Kidney (tissue), 14 donors: ENCODE data around the gene KRT222. TPM values are rescaled to one million over a fixed set of nuclear protein-coding genes. Genes with fewer than 3 reads are reported as not detected.

ENCODE experiments used
- DNase-seq, 5 donors: peaks; one replicate each; pipeline ENCODE4 v3.0.0-alpha.2; 2013 to 2020
- FAIRE-seq: peaks from 2 replicates; lab custom pipeline; 2012; peaks lifted over from hg19 to GRCh38; lab: Jason Lieb, UNC
- H3K27ac ChIP-seq, 2 donors: one replicate each; pipeline ENCODE4 v1.7.0; 2013; ENCODE audit warnings: low read depth in 2 of 2, low read length in 2 of 2, inconsistent platforms in 1 of 2
- H3K27me3 ChIP-seq: one replicate; pipeline ENCODE4 v1.7.1; 2013; ENCODE audit warnings: low read length, inconsistent platforms; ENCODE audit not compliant: control insufficient read depth, insufficient read depth
- H3K36me3 ChIP-seq, 3 donors: one replicate each; pipeline versions ENCODE4 v1.7.0 to v1.7.1; 2013; ENCODE audit warnings: low read length in 3 of 3, control low read depth in 1 of 3, inconsistent platforms in 1 of 3; ENCODE audit not compliant: insufficient read depth in 3 of 3, control insufficient read depth in 2 of 3
- H3K4me1 ChIP-seq, 3 donors: one replicate each; pipeline versions ENCODE4 v1.7.0 to v1.7.1; 2013; ENCODE audit warnings: low read length in 3 of 3, inconsistent platforms in 1 of 3, low read depth in 1 of 3; ENCODE audit not compliant: control insufficient read depth in 2 of 3, insufficient read depth in 2 of 3
- H3K4me3 ChIP-seq, 3 donors: one replicate each; pipeline versions ENCODE4 v1.7.0 to v1.8.1; 2013; ENCODE audit warnings: low read length in 3 of 3, control low read depth in 1 of 3, inconsistent platforms in 1 of 3
- H3K9ac ChIP-seq, 3 donors: one replicate each; pipeline versions ENCODE4 v1.7.0 to v1.7.1; 2013; ENCODE audit warnings: low read length in 3 of 3, control low read depth in 1 of 3, inconsistent platforms in 1 of 3
- H3K9me3 ChIP-seq, 3 donors: one replicate each; pipeline versions ENCODE4 v1.7.0 to v1.7.1; 2013; ENCODE audit warnings: low read length in 3 of 3, control low read depth in 1 of 3, inconsistent platforms in 1 of 3; ENCODE audit not compliant: control insufficient read depth in 2 of 3, insufficient read depth in 1 of 3
- intact Hi-C: fragments of 100-400 bp; cut with DNase I; formaldehyde crosslinking; loops from one replicate; pipeline ENCODE4 v1.11.1; 2022
- polyA plus RNA-seq: library from polyadenylated mRNA; stranded (reverse); fragments of 350-450 nt; fragmentation: Illumina TruSeq; extraction: RNeasy Lipid Tissue Mini Kit (QIAGEN cat#74804); gene quantifications from one replicate; pipeline ENCODE4 v1.2.3, GENCODE V29; 2014; ENCODE audit warnings: low read depth, low replicate concordance; ENCODE audit not compliant: insufficient read depth
- total RNA-seq: library from RNA; stranded (reverse); fragmentation: NEBNext Ultra II Directional; extraction: Animal tissue kit (Norgen Biotek cat#: 25700); gene quantifications from one replicate; pipeline ENCODE4 v1.2.1, GENCODE V29; 2021
- TF ChIP-seq, protein P1 (sequence below): IDR thresholded peaks from 3 replicates; pipeline ENCODE4 v1.5.1; 2012; ENCODE audit warnings: mild to moderate bottlenecking, moderate library complexity, borderline replicate concordance; ENCODE audit not compliant: insufficient read depth; ENCODE audit errors: extremely low read depth
- donor health status: control.
- donor health status: control.
- donor health status: control.
- donor health status: control.
- donor health status: control.
- donor health status: DM: yes; HTN: yes; CAD: no.
- donor health status: Normal renal cell carcinoma (clear cell type).

Gene KRT222
- total and polyA plus RNA-seq, 2 donors from 2014 or later, result 1.2 to 6.6 TPM

DNA sequence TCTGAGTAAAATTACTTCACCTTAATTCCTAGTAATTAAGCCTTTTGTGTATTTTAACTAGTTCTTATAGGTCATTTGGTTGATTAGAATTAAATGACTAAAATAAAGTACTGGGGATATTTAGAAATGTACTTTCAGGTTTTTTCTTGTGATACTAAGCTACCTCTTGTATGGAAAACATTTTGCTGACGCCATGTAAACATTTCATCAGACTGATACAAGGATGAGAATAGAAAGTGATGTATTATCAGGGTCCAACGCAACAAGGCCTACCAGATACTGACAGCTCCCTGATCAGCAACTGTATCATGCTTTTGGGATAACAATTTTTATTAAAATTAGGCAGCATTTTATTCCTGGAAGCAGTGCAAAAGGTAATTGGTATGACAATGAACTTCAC lies 19.0 kb downstream of the KRT222 start:
- FAIRE-seq (no peak), DNase-seq (no peak)
- H3K9me3 ChIP-seq, result no peaks in the 10 kb centered on the region
- TF ChIP-seq, protein P1, sequence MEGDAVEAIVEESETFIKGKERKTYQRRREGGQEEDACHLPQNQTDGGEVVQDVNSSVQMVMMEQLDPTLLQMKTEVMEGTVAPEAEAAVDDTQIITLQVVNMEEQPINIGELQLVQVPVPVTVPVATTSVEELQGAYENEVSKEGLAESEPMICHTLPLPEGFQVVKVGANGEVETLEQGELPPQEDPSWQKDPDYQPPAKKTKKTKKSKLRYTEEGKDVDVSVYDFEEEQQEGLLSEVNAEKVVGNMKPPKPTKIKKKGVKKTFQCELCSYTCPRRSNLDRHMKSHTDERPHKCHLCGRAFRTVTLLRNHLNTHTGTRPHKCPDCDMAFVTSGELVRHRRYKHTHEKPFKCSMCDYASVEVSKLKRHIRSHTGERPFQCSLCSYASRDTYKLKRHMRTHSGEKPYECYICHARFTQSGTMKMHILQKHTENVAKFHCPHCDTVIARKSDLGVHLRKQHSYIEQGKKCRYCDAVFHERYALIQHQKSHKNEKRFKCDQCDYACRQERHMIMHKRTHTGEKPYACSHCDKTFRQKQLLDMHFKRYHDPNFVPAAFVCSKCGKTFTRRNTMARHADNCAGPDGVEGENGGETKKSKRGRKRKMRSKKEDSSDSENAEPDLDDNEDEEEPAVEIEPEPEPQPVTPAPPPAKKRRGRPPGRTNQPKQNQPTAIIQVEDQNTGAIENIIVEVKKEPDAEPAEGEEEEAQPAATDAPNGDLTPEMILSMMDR, result no peak
- no peak overlapping the region for H3K27ac ChIP-seq
- intact Hi-C loops, result no loop called here
- H3K4me1 ChIP-seq, result peaks cover 0 to 24% (median 5%) of the 10 kb centered on the region in 3 donors
- no peaks in the 10 kb centered on the region for H3K27me3 ChIP-seq
- no peak overlapping the region for H3K4me3 ChIP-seq
- H3K9ac ChIP-seq, result no peak overlapping the region
- peaks cover 0 to 24% (median 17%) of the 10 kb centered on the region in 3 donors for H3K36me3 ChIP-seq

DNA sequence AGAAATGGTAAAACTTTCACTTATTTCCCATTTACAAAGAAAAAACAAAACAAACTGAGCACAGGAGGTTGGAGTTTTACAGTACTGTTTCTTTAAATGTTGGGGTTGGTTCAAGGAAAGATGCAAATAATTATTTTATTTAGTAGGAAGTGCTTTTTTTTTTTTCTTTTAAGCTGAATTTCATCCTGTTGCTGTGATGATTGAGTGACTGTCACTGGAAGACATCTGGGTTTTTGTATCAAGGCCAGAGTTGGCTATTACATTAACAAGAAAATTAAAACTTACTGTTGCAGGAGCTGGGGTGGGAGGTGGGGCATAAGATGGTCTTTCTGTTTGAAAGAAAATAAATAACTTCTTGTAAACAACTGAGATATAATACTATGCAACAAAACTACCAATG lies 19.7 kb downstream of the KRT222 start:
- no peak overlapping the region for H3K4me3 ChIP-seq
- peaks cover 2 to 24% (median 17%) of the 10 kb centered on the region in 3 donors for H3K36me3 ChIP-seq
- intact Hi-C loops, result no loop called here
- no peaks in the 10 kb centered on the region for H3K27me3 ChIP-seq
- H3K9ac ChIP-seq, result no peak overlapping the region
- TF ChIP-seq, protein P1, result no peak
- peaks cover 0 to 24% (median 5%) of the 10 kb centered on the region in 3 donors for H3K4me1 ChIP-seq
- DNase-seq, result no peak
- no peak for FAIRE-seq
- H3K27ac ChIP-seq, result no peak overlapping the region
- H3K9me3 ChIP-seq, result no peaks in the 10 kb centered on the region

DNA sequence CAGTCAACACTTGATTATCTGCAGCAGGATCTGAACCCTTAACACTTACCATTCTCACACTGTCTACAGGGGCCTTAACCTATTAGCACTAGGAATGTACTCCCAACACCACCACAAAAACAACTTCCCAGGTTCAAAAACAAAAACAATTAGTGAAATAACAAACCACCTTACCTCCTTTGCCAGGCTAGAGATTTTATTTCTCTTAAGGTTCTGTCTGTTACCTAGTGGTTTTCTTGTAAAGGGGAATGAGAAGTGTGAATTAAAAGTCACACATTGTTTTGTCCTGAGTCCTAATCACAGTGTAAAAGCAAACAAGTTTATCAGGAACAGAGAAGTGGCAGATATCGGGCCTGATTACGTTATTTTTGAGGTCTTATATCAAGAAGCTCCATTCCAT lies 27.0 kb downstream of the KRT222 start:
- no peak overlapping the region for H3K27ac ChIP-seq
- intact Hi-C loops, result no loop called here
- H3K4me3 ChIP-seq, result no peak overlapping the region
- no peaks in the 10 kb centered on the region for H3K9me3 ChIP-seq
- no peaks in the 10 kb centered on the region for H3K27me3 ChIP-seq
- H3K9ac ChIP-seq, result no peak overlapping the region
- FAIRE-seq (no peak), DNase-seq (no peak)
- TF ChIP-seq, protein P1, result no peak
- peaks cover 20 to 56% (median 35%) of the 10 kb centered on the region in 3 donors for H3K36me3 ChIP-seq
- no peaks in the 10 kb centered on the region for H3K4me1 ChIP-seq

DNA sequence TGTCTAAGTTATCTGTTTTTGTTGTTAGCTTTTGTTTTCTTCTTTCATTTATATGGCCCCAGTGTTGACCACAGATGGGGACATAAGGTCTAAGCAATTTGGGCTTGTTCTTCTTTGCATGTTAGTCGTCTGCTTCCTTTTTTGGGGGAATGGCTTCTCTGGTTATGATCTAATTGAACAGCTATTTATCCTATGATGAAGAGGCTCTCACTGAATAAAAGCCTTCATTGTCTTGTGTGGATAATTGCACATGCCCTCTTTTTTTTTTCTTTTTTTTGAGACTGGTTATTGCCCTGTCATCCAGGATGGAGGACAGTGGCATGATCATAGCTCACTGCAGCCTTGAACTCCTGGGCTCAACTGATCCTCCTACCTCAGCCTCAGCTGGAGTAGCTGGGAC lies 31.1 kb downstream of the KRT222 start:
- TF ChIP-seq, protein P1, result no peak
- no peak overlapping the region for H3K4me3 ChIP-seq
- no peak overlapping the region for H3K27ac ChIP-seq
- peaks cover 32 to 74% (median 33%) of the 10 kb centered on the region in 3 donors for H3K36me3 ChIP-seq
- no peak overlapping the region for H3K9ac ChIP-seq
- no peaks in the 10 kb centered on the region for H3K4me1 ChIP-seq
- intact Hi-C loops, result no loop called here
- H3K27me3 ChIP-seq, result no peaks in the 10 kb centered on the region
- H3K9me3 ChIP-seq, result no peaks in the 10 kb centered on the region
- no peak for DNase-seq
- no peak for FAIRE-seq
